Neural cell (in vitro differentiated cells): Measurements from ENCODE around the gene CRACDL. TPM values are rescaled to one million over a fixed set of nuclear protein-coding genes. Genes with fewer than 3 reads are reported as not detected.
A peak's percentile ranks its signal among the peaks of the same experiment; 100 is the strongest.

Experiments used
- H2AFZ ChIP-seq: fragments of 200-600, 300-800 bp; sonication (generic), shearing (Covaris generic); 2 replicates; pipeline ENCODE4 v1.6.0; 2014; ENCODE audit warnings: low read depth, mild to moderate bottlenecking, antibody characterized with exemption, low read length, moderate library complexity
- H3F3A ChIP-seq: fragments of 200-600 bp; shearing (Covaris generic); 2 replicates; pipeline ENCODE4 v1.6.1; 2016; ENCODE audit warnings: mild to moderate bottlenecking, moderate library complexity, mixed read lengths, antibody characterized with exemption, low read length; ENCODE audit not compliant: insufficient read depth, poor library complexity, severe bottlenecking
- H3K27ac ChIP-seq: fragments of 200-600, 300-800 bp; sonication (generic), shearing (Covaris generic); 2 replicates; pipeline ENCODE4 v1.5.1; 2014; ENCODE audit warnings: mild to moderate bottlenecking, low read length, moderate library complexity
- H3K27me3 ChIP-seq: fragments of 300-800, 200-600 bp; sonication (generic), shearing (Covaris generic); 2 replicates; pipeline ENCODE4 v1.6.0; 2014; ENCODE audit warnings: mild to moderate bottlenecking, low read depth, low read length, moderate library complexity; ENCODE audit not compliant: insufficient read depth
- H3K36me3 ChIP-seq: fragments of 300-800, 200-600 bp; sonication (generic), shearing (Covaris generic); 2 replicates; pipeline ENCODE4 v1.5.1; 2014; ENCODE audit warnings: mild to moderate bottlenecking, antibody characterized with exemption, low read length, moderate library complexity; ENCODE audit not compliant: insufficient read depth
- H3K4me2 ChIP-seq: fragments of 300-800, 200-600 bp; sonication (generic), shearing (Covaris generic); 2 replicates; pipeline ENCODE4 v1.6.0; 2014; ENCODE audit warnings: mild to moderate bottlenecking, low read length
- H3K4me3 ChIP-seq: fragments of 300-800, 200-600 bp; sonication (generic), shearing (Covaris generic); 2 replicates; pipeline ENCODE4 v1.5.1; 2014; ENCODE audit warnings: mild to moderate bottlenecking, low read length, moderate library complexity
- H3K79me2 ChIP-seq: fragments of 200-600 bp; shearing (Covaris generic); replicated peaks from 2 replicates; pipeline ENCODE4 v1.6.0; 2014; ENCODE audit warnings: mild to moderate bottlenecking, low read length, moderate library complexity; ENCODE audit not compliant: insufficient read depth
- H3K9ac ChIP-seq: fragments of 300-800, 200-600 bp; sonication (generic), shearing (Covaris generic); 2 replicates; pipeline ENCODE4 v1.6.1; 2016; ENCODE audit warnings: mild to moderate bottlenecking, low read length, mixed read lengths
- H3K9me2 ChIP-seq: fragments of 200-600 bp; shearing (Covaris generic); 2 replicates; pipeline ENCODE4 v1.6.1; 2016; ENCODE audit warnings: mild to moderate bottlenecking, low read length, mixed read lengths; ENCODE audit not compliant: insufficient read depth
- H3K9me3 ChIP-seq: fragments of 200-600, 300-800 bp; sonication (generic), shearing (Covaris generic); 2 replicates; pipeline ENCODE4 v1.6.1; 2016; ENCODE audit warnings: mild to moderate bottlenecking, mixed run types, low read length, moderate library complexity, mixed read lengths
- H4K20me1 ChIP-seq: fragments of 200-600 bp; shearing (Covaris generic); 2 replicates; pipeline ENCODE4 v1.6.1; 2016; ENCODE audit warnings: mild to moderate bottlenecking, mixed run types; ENCODE audit not compliant: insufficient read depth
- EP300 ChIP-seq: fragments of 450-650 bp; conservative IDR thresholded peaks from 2 replicates; pipeline ENCODE4 v1.6.1; 2014; ENCODE audit warnings: antibody characterized with exemption, mild to moderate bottlenecking, moderate library complexity; ENCODE audit not compliant: poor library complexity, severe bottlenecking
- EZH2 ChIP-seq: fragments of 200-600, 300-800 bp; shearing (Covaris generic), sonication (generic); IDR thresholded peaks from 2 replicates; pipeline ENCODE4 v1.6.1; 2014; ENCODE audit warnings: antibody characterized with exemption, low read length, borderline replicate concordance, mild to moderate bottlenecking; ENCODE audit not compliant: insufficient read depth, poor library complexity, severe bottlenecking
- MXI1 ChIP-seq: fragments of 450-650 bp; conservative IDR thresholded peaks from 2 replicates; pipeline ENCODE4 v1.6.1; 2014; ENCODE audit warnings: antibody characterized with exemption, mild to moderate bottlenecking; ENCODE audit not compliant: poor library complexity, severe bottlenecking
- POLR2AphosphoS5 ChIP-seq: IDR thresholded peaks from 2 replicates; pipeline ENCODE4 v1.6.1; 2012
- RAD21 ChIP-seq: fragments of 450-650 bp; conservative IDR thresholded peaks from 2 replicates; pipeline ENCODE4 v1.6.1; 2014; ENCODE audit warnings: antibody characterized with exemption, mild to moderate bottlenecking, moderate library complexity
- SMC3 ChIP-seq: fragments of 450-650 bp; conservative IDR thresholded peaks from 2 replicates; pipeline ENCODE4 v1.6.1; 2014; ENCODE audit warnings: antibody characterized with exemption, mild to moderate bottlenecking, moderate library complexity; ENCODE audit not compliant: poor library complexity
- TAF1 ChIP-seq: IDR thresholded peaks from 2 replicates; pipeline ENCODE4 v1.6.1; 2012; ENCODE audit warnings: low read depth
- polyA plus RNA-seq: library from polyadenylated mRNA; depleted of rRNA; stranded (reverse); fragments of >200 nt; gene quantifications from 2 replicates; pipeline ENCODE4 v1.2.3, GENCODE V29; 2014
- TF ChIP-seq, protein P1 (sequence below): fragments of 450-650 bp; IDR thresholded peaks from 2 replicates; pipeline ENCODE4 v1.5.1; 2014; ENCODE audit warnings: antibody characterized with exemption, mild to moderate bottlenecking, moderate library complexity; ENCODE audit not compliant: poor library complexity, severe bottlenecking
- TF ChIP-seq, protein P2 (sequence below): IDR thresholded peaks from 2 replicates; pipeline ENCODE4 v1.6.1; 2012; ENCODE audit warnings: borderline replicate concordance

Gene CRACDL
- polyA plus RNA-seq, 1 donor from 2014 or later = 0.85 TPM

DNA sequence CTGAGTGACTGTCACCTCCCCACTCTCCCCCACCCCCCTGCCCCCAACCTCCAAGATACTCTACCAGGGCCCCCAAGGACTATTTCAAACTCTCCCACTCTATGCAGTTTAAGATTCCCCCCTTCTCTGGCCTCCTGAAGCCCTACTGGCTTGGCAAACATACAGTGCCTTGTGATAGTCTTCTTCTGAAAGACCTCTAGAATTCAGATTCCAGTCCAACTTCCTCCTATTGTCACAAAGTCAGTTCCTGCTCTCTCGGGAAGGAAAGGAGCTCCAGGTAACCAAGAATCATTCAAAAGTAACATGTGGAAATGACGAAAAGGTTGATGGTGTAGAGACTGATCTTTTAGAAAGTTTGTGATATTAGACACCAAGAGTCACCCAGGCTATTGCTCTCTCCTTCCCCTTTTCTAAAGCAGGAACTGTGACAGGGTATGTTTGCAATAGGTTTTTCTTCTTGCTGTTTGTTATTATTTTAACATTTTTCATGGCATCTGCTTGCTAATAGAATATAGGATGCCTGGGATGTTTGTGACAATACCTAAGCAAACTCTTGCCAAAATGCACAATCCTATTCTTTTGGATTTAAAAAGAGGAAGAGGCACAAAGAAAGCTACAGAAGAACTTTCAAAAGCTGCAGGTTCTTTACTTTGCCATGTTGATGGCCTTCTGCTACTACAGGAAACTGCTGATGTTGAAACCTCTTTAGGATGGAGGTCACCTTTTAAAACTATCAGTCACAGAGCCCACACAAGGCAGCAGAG is 111.6 kb downstream of the CRACDL start:
- Histone ChIP-seq H3F3A (no peaks in the 10 kb centered on the region), H3K9me2 (no peaks in the 10 kb centered on the region), H3K27me3 (peaks cover 27% of the 10 kb centered on the region), H3K4me2 (no peak overlapping the region), H3K27ac (no peak overlapping the region), H2AFZ (no peak overlapping the region), H3K36me3 (no peaks in the 10 kb centered on the region), H3K9me3 (no peaks in the 10 kb centered on the region), H4K20me1 (no peaks in the 10 kb centered on the region), H3K79me2 (no peaks in the 10 kb centered on the region), H3K4me3 (no peak overlapping the region), H3K9ac (no peak overlapping the region)
- TF ChIP-seq, protein P1, sequence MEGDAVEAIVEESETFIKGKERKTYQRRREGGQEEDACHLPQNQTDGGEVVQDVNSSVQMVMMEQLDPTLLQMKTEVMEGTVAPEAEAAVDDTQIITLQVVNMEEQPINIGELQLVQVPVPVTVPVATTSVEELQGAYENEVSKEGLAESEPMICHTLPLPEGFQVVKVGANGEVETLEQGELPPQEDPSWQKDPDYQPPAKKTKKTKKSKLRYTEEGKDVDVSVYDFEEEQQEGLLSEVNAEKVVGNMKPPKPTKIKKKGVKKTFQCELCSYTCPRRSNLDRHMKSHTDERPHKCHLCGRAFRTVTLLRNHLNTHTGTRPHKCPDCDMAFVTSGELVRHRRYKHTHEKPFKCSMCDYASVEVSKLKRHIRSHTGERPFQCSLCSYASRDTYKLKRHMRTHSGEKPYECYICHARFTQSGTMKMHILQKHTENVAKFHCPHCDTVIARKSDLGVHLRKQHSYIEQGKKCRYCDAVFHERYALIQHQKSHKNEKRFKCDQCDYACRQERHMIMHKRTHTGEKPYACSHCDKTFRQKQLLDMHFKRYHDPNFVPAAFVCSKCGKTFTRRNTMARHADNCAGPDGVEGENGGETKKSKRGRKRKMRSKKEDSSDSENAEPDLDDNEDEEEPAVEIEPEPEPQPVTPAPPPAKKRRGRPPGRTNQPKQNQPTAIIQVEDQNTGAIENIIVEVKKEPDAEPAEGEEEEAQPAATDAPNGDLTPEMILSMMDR = no peak
- TF ChIP-seq POLR2AphosphoS5 (no peak), EZH2 (no peak), RAD21 (no peak), SMC3 (no peak), MXI1 (no peak), EP300 (no peak), TAF1 (no peak)
- TF ChIP-seq, protein P2, sequence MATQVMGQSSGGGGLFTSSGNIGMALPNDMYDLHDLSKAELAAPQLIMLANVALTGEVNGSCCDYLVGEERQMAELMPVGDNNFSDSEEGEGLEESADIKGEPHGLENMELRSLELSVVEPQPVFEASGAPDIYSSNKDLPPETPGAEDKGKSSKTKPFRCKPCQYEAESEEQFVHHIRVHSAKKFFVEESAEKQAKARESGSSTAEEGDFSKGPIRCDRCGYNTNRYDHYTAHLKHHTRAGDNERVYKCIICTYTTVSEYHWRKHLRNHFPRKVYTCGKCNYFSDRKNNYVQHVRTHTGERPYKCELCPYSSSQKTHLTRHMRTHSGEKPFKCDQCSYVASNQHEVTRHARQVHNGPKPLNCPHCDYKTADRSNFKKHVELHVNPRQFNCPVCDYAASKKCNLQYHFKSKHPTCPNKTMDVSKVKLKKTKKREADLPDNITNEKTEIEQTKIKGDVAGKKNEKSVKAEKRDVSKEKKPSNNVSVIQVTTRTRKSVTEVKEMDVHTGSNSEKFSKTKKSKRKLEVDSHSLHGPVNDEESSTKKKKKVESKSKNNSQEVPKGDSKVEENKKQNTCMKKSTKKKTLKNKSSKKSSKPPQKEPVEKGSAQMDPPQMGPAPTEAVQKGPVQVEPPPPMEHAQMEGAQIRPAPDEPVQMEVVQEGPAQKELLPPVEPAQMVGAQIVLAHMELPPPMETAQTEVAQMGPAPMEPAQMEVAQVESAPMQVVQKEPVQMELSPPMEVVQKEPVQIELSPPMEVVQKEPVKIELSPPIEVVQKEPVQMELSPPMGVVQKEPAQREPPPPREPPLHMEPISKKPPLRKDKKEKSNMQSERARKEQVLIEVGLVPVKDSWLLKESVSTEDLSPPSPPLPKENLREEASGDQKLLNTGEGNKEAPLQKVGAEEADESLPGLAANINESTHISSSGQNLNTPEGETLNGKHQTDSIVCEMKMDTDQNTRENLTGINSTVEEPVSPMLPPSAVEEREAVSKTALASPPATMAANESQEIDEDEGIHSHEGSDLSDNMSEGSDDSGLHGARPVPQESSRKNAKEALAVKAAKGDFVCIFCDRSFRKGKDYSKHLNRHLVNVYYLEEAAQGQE = no peak

- no peaks in the 10 kb centered on the region for H3K36me3 ChIP-seq
- H3K9me2 ChIP-seq = no peaks in the 10 kb centered on the region
- no peaks in the 10 kb centered on the region for H3K9me3 ChIP-seq
- peak overlapping the region; percentile 59 for H3K4me3 ChIP-seq
- H3K79me2 ChIP-seq = no peaks in the 10 kb centered on the region
- TF ChIP-seq, protein P2 = no peak
- TF ChIP-seq, protein P1 = no peak
- TF ChIP-seq EZH2 (no peak), POLR2AphosphoS5 (no peak), SMC3 (no peak), RAD21 (no peak), TAF1 (no peak), MXI1 (no peak), EP300 (no peak)
- no peak overlapping the region for H3K4me2 ChIP-seq
- H3K27me3 ChIP-seq = peaks cover 27% of the 10 kb centered on the region
- no peak overlapping the region for H3K9ac ChIP-seq
- no peak overlapping the region for H3K27ac ChIP-seq
- H3F3A ChIP-seq = no peaks in the 10 kb centered on the region
- no peak overlapping the region for H2AFZ ChIP-seq
- no peaks in the 10 kb centered on the region for H4K20me1 ChIP-seq
These were observed 112.5 kb downstream of the CRACDL start for GRCh38 chr2:98823196-98824170.
